Left lung (tissue), 10 donors: Measurements from ENCODE around the gene CIRBP. TPM values are rescaled to one million over a fixed set of nuclear protein-coding genes. Genes with fewer than 3 reads are reported as not detected.
"Not testable (repeated sequence)": the region's sequence is repeated elsewhere in the genome, so short reads cannot be mapped to it uniquely, and the experiment has no call there.

Experiments used
- ATAC-seq: fragments of 200-7000 bp; cut with Tn5 transposase; one replicate; pipeline ENCODE4 v1.9.1; 2020; ENCODE audit warnings: moderate library complexity
- DNase-seq, 4 donors: peaks; one replicate each; pipeline ENCODE4 v3.0.0-alpha.2; 2013 to 2020
- H3K27ac ChIP-seq, 2 donors: fragments of 200-600 bp; sonication (generic) in 1 of 2; one replicate each; pipeline versions ENCODE4 v1.5.0 to v1.8.0; 2020 to 2021
- H3K27me3 ChIP-seq, 2 donors: fragments of 200-600 bp; sonication (generic) in 1 of 2; one replicate each; pipeline versions ENCODE4 v1.5.0 to v1.8.0; 2020 to 2021
- H3K36me3 ChIP-seq, 2 donors: fragments of 200-600 bp; sonication (generic) in 1 of 2; one replicate each; pipeline versions ENCODE4 v1.5.0 to v1.8.0; 2020 to 2021
- H3K4me1 ChIP-seq, 2 donors: fragments of 200-600 bp; one replicate each; pipeline ENCODE4 v1.8.0; 2021
- H3K4me3 ChIP-seq, 2 donors: fragments of 200-600 bp; sonication (generic) in 1 of 2; one replicate each; pipeline versions ENCODE4 v1.5.0 to v1.8.0; 2020 to 2021; ENCODE audit warnings: mild to moderate bottlenecking in 1 of 2
- H3K9me3 ChIP-seq, 2 donors: fragments of 200-600 bp; sonication (generic) in 1 of 2; one replicate each; pipeline versions ENCODE4 v1.5.0 to v1.8.0; 2020 to 2021
- intact Hi-C, 2 donors: fragments of 100-400 bp; cut with DNase I; formaldehyde crosslinking; loops; one replicate each; pipeline versions ENCODE4 v1.11.2 to v1.14.2; 2022
- polyA plus RNA-seq, 6 donors: library from polyadenylated mRNA; unstranded; fragments of 120-200 nt; gene quantifications; one replicate each; pipeline ENCODE4 v1.2.1, GENCODE V29; 2013; ENCODE audit not compliant: insufficient read length in 6 of 6
- total RNA-seq, 2 donors: library from RNA; stranded (reverse); fragmentation: NEBNext Ultra II Directional; extraction: Animal tissue kit (Norgen Biotek cat#: 25700); gene quantifications; one replicate each; pipeline ENCODE4 v1.2.1, GENCODE V29; 2021
- TF ChIP-seq, protein P1 (sequence below), 2 donors: fragments of 200-600 bp; sonication (generic) in 1 of 2; IDR thresholded peaks; one replicate each; pipeline versions ENCODE4 v1.5.0 to v1.8.0; 2021; ENCODE audit warnings: antibody characterized with exemption in 2 of 2
- donor health status: DM: no; HTN: yes; CAD: no.
- donor health status: DM: no; HTN: no; CAD: no.

Gene CIRBP
- total and polyA plus RNA-seq, 8 donors = 220 to 1,079 (median 949) TPM

GRCh38 chr19:1243768-1244692 lies 25.1 kb upstream of the CIRBP start:
- Histone ChIP-seq H3K4me1 (peaks cover 42 to 87% of the 10 kb centered on the region in 2 donors), H3K36me3 (no peaks in the 10 kb centered on the region), H3K27ac (peak overlapping the region; percentile 76 to 82), H3K9me3 (no peaks in the 10 kb centered on the region), H3K27me3 (peaks cover 0 to 16% of the 10 kb centered on the region in 2 donors), H3K4me3 (peak overlapping the region; percentile 5 to 40)
- intact Hi-C loops = no loop called here
- ATAC-seq (peak; percentile 62), DNase-seq (peak in 3 of 4 donors; percentile 90 to 95 (median 92))
- TF ChIP-seq, protein P1, sequence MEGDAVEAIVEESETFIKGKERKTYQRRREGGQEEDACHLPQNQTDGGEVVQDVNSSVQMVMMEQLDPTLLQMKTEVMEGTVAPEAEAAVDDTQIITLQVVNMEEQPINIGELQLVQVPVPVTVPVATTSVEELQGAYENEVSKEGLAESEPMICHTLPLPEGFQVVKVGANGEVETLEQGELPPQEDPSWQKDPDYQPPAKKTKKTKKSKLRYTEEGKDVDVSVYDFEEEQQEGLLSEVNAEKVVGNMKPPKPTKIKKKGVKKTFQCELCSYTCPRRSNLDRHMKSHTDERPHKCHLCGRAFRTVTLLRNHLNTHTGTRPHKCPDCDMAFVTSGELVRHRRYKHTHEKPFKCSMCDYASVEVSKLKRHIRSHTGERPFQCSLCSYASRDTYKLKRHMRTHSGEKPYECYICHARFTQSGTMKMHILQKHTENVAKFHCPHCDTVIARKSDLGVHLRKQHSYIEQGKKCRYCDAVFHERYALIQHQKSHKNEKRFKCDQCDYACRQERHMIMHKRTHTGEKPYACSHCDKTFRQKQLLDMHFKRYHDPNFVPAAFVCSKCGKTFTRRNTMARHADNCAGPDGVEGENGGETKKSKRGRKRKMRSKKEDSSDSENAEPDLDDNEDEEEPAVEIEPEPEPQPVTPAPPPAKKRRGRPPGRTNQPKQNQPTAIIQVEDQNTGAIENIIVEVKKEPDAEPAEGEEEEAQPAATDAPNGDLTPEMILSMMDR (IDR thresholded peaks at IDR 0.05) = peak; percentile 94 to 99

GRCh38 chr19:1244693-1245451 lies 24.3 kb upstream of the CIRBP start:
- H3K27ac ChIP-seq = peak overlapping the region; percentile 76 to 82
- H3K36me3 ChIP-seq = peaks cover 0 to 2% of the 10 kb centered on the region in 2 donors
- ATAC-seq (peak; percentile 28), DNase-seq (peak in 2 of 4 donors; percentile 80 to 93)
- H3K9me3 ChIP-seq = no peaks in the 10 kb centered on the region
- TF ChIP-seq, protein P1 (IDR thresholded peaks at IDR 0.05) = no peak
- H3K4me1 ChIP-seq = peaks cover 42 to 82% of the 10 kb centered on the region in 2 donors
- H3K4me3 ChIP-seq = peak overlapping the region; percentile 5 to 40
- H3K27me3 ChIP-seq = peaks cover 0 to 8% of the 10 kb centered on the region in 2 donors
- intact Hi-C loops = no loop called here

DNA sequence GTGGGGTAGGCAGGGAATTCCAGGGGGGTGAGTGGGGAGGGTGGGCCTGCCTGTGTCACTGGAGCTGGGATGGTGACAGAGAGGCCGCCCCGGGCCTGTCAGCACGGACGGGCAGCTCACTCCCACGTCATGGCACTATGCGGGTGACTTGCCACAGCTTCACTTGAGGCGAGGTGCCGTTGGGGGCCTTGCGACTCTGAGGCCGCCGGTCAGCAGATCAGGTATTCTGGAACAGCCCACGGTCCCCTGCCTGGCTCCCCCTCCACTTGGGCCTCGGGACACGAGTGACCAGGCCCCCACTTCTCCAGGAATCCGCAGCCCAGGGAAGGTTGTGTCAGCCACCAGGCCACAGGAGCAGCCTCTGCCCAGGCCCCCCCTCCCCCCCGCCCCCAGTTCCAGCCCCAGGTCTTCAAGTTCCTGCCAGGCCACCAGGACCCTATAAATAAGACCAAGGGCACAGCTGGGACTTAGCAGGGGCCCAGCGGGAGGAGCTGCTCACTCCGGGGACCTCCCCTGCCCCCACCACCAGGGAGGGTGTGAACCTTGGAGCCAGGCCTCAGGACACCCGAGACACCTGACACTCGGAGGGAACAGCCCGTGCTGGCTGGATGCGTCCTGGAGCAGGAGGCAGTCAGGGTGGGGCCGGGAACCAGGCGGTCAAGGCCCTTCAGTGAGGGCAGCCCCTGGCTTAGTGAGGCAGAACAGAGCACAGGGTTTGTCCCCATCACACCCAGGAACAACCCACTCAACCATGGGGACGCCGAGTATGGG lies 23.5 kb upstream of the CIRBP start:
- intact Hi-C loops = no loop called here
- ATAC-seq (no peak), DNase-seq (peak in 1 of 4 donors; percentile 45)
- Histone ChIP-seq H3K27me3 (no peaks in the 10 kb centered on the region), H3K27ac (peak overlapping the region; percentile 76 to 82), H3K4me1 (peaks cover 41 to 74% of the 10 kb centered on the region in 2 donors), H3K4me3 (peak overlapping the region in 1 of 2 donors; percentile 40), H3K9me3 (no peaks in the 10 kb centered on the region), H3K36me3 (peaks cover 0 to 8% of the 10 kb centered on the region in 2 donors)
- TF ChIP-seq, protein P1 (IDR thresholded peaks at IDR 0.05) = no peak

- H3K4me3 ChIP-seq, H3K27me3 ChIP-seq, H3K9me3 ChIP-seq, ATAC-seq, DNase-seq, intact Hi-C loops, H3K27ac ChIP-seq: not testable (repeated sequence)
- H3K4me1 ChIP-seq = peaks cover 34 to 66% of the 10 kb centered on the region in 2 donors
- peaks cover 0 to 16% of the 10 kb centered on the region in 2 donors for H3K36me3 ChIP-seq
Measured at GRCh38 chr19:1246265-1247087, 22.7 kb upstream of the CIRBP start.
